OCI-LY7 (cell line): Measurements from ENCODE around the gene UTS2R. TPM values are rescaled to one million over a fixed set of nuclear protein-coding genes. Genes with fewer than 3 reads are reported as not detected.
A peak's percentile ranks its signal among the peaks of the same experiment; 100 is the strongest.

Experiments
- BruUV-seq: library from RNA; stranded (reverse); fragments of 400-500 nt; replicated peaks from 2 replicates; lab custom pipeline; 2021; lab: Mats Ljungman, UMichigan
- CTCF ChIA-PET: fragments of 300-600 bp; sonication (Branson Sonifier 250); formaldehyde crosslinking; loops from one replicate; lab custom pipeline; 2022; ENCODE audit warnings: antibody characterized with exemption; ENCODE audit not compliant: unreplicated experiment; lab: Charles Lee
- POLR2A ChIA-PET: fragments of 300-600 bp; sonication (Branson Sonifier 250); formaldehyde crosslinking; loops from one replicate; lab custom pipeline; 2022; ENCODE audit warnings: antibody characterized with exemption; lab: Charles Lee
- DNase-seq: peaks from one replicate; pipeline ENCODE4 v3.0.0-alpha.2; 2015; ENCODE audit warnings: low spot score
- H2AFZ ChIP-seq: fragments of 200-600 bp; sonication (generic), shearing (Covaris generic); 2 replicates; pipeline ENCODE4 v1.6.1; 2014; ENCODE audit warnings: mild to moderate bottlenecking, antibody characterized with exemption, low read length, moderate library complexity
- H3K27ac ChIP-seq: fragments of 200-600 bp; sonication (generic); 2 replicates; pipeline ENCODE4 v1.5.1; 2014; ENCODE audit warnings: mixed run types, low read depth, mild to moderate bottlenecking, moderate library complexity, low read length, inconsistent platforms; ENCODE audit not compliant: poor library complexity, severe bottlenecking
- H3K36me3 ChIP-seq: fragments of 200-600 bp; sonication (generic); 2 replicates; pipeline ENCODE4 v1.6.1; 2014; ENCODE audit warnings: mild to moderate bottlenecking, antibody characterized with exemption, low read length, moderate library complexity, mixed read lengths; ENCODE audit not compliant: insufficient read depth
- H3K4me1 ChIP-seq: fragments of 200-600 bp; sonication (generic); 2 replicates; pipeline ENCODE4 v1.5.1; 2014; ENCODE audit warnings: mild to moderate bottlenecking, low read length; ENCODE audit not compliant: insufficient read depth, poor library complexity, severe bottlenecking
- H3K4me2 ChIP-seq: fragments of 200-600 bp; sonication (generic); 2 replicates; pipeline ENCODE4 v1.6.1; 2014; ENCODE audit warnings: mild to moderate bottlenecking, low read length
- H3K4me3 ChIP-seq: fragments of 200-600 bp; sonication (generic); 2 replicates; pipeline ENCODE4 v1.5.1; 2014; ENCODE audit warnings: mild to moderate bottlenecking, low read depth, low read length; ENCODE audit not compliant: poor library complexity, severe bottlenecking
- H3K79me2 ChIP-seq: fragments of 200-600 bp; sonication (generic); 2 replicates; pipeline ENCODE4 v1.6.1; 2016; ENCODE audit warnings: low read depth, mild to moderate bottlenecking, low read length, moderate library complexity, mixed read lengths; ENCODE audit not compliant: insufficient read depth
- H3K9me2 ChIP-seq: fragments of 200-600 bp; sonication (generic); 2 replicates; pipeline ENCODE4 v1.6.1; 2016; ENCODE audit warnings: mild to moderate bottlenecking, low read length, mixed read lengths; ENCODE audit not compliant: insufficient read depth
- H3K9me3 ChIP-seq: fragments of 200-600 bp; sonication (generic); 2 replicates; pipeline ENCODE4 v1.6.1; 2014; ENCODE audit warnings: mild to moderate bottlenecking, mixed run types, low read length, mixed read lengths
- H4K20me1 ChIP-seq: fragments of 200-600 bp; sonication (generic); 2 replicates; pipeline ENCODE4 v1.6.1; 2014; ENCODE audit warnings: mild to moderate bottlenecking, antibody characterized with exemption, low read length, moderate library complexity, mixed read lengths; ENCODE audit not compliant: insufficient read depth
- CTCF ChIP-seq: fragments of 200-600 bp; sonication (generic); conservative IDR thresholded peaks from 2 replicates; pipeline ENCODE4 v1.5.1; 2014; ENCODE audit warnings: mild to moderate bottlenecking, antibody characterized with exemption, low read length, moderate library complexity, mixed read lengths
- EZH2phosphoT487 ChIP-seq: fragments of 200-600 bp; sonication (generic); IDR thresholded peaks from 2 replicates; pipeline ENCODE4 v1.6.1; 2018; ENCODE audit warnings: low read depth, borderline replicate concordance, mild to moderate bottlenecking, mixed run types, antibody characterized with exemption, low read length, moderate library complexity, mixed read lengths
- intact Hi-C: fragments of 100-400 bp; cut with micrococcal nuclease; formaldehyde crosslinking; loops from one replicate; pipeline ENCODE4 v1.10.0; 2022; ENCODE audit not compliant: unreplicated experiment
- total RNA-seq, 2 experiments: library from RNA; depleted of rRNA in 1 of 2; stranded (reverse); fragments of >200 nt in 1 of 2; shearing (Covaris generic) in 1 of 2; gene quantifications; 2 replicates each; pipeline ENCODE4 v1.2.3, GENCODE V29; 2014 to 2022

Gene UTS2R
- total RNA-seq, 2 experiments from 2014 or later = 17.4 to 36.3 TPM

- Histone ChIP-seq H3K4me2 (peak overlapping the region; percentile 75), H2AFZ (peak overlapping the region; percentile 5; the same call in 1 of the 2 replicates)
- POLR2A ChIA-PET = interaction anchor here (0.7 to 3.0 kb wide), 9 partner anchors 17 to 127 kb away, joined by 3 to 20 read pairs (median 3); no protein-coding TSS in a partner anchor
These were observed 48.0 kb downstream of the UTS2R start for GRCh38 chr17:82419540-82419939.

GRCh38 chr17:82424001-82424862 is 52.7 kb downstream of the UTS2R start:
- intact Hi-C loops = no loop called here

More at GRCh38 chr17:82419540-82419939, 48.0 kb downstream of the UTS2R start:
- no peaks in the 10 kb centered on the region for H3K9me3 ChIP-seq
- H3K79me2 ChIP-seq = peaks cover 27% of the 10 kb centered on the region; the same call in 1 of the 2 replicates
- peak; percentile 51 for DNase-seq
- peak overlapping the region; percentile 44 for H3K27ac ChIP-seq
- H3K9me2 ChIP-seq = no peaks in the 10 kb centered on the region
- TF ChIP-seq CTCF (no peak), EZH2phosphoT487 (no peak)
- peaks cover 20% of the 10 kb centered on the region for H3K4me1 ChIP-seq
- peak overlapping the region; percentile 84 for H3K4me3 ChIP-seq
- BruUV-seq = no TSS peak
- CTCF ChIA-PET = no interaction called here
- H3K36me3 ChIP-seq = peaks cover 28% of the 10 kb centered on the region
- H4K20me1 ChIP-seq = 0 out of 2 replicates have a peak, but pooled peaks cover 3% of the 10 kb centered on the region
- intact Hi-C loops = loop anchor here (2.0 to 5.0 kb wide), 5 partner anchors 38 to 187 kb away; partner anchors contain the start of gene NARF

More at GRCh38 chr17:82424001-82424862, 52.7 kb downstream of the UTS2R start:
- H4K20me1 ChIP-seq = no peaks in the 10 kb centered on the region
- no peak overlapping the region for H3K4me3 ChIP-seq
- H3K36me3 ChIP-seq = peaks cover 19% of the 10 kb centered on the region
- H3K9me2 ChIP-seq = no peaks in the 10 kb centered on the region
- ChIA-PET CTCF (interaction anchor here (1.0 kb wide), 1 partner anchor 74 kb away, joined by 3 read pairs; no protein-coding TSS in a partner anchor), POLR2A (no interaction called here)
- TF ChIP-seq CTCF = peak; percentile 100
- no peak for TF ChIP-seq EZH2phosphoT487
- no peaks in the 10 kb centered on the region for H3K9me3 ChIP-seq
- peak; percentile 81 for DNase-seq
- BruUV-seq = no TSS peak
- H3K27ac ChIP-seq = no peak overlapping the region
- H3K79me2 ChIP-seq = peaks cover 11% of the 10 kb centered on the region; the same call in 1 of the 2 replicates
- no peak overlapping the region for H3K4me2 ChIP-seq
- peaks cover 14% of the 10 kb centered on the region for H3K4me1 ChIP-seq
- no peak overlapping the region for H2AFZ ChIP-seq
